Left cardiac atrium (tissue), 4 donors: ENCODE measurements around the gene FBXO30. TPM values are rescaled to one million over a fixed set of nuclear protein-coding genes. Genes with fewer than 3 reads are reported as not detected.

Experiments
- ATAC-seq, 2 donors: fragments of 200-7000 bp; cut with Tn5 transposase; one replicate each; pipeline ENCODE4 v1.9.1; 2020; ENCODE audit warnings: mild to moderate bottlenecking in 2 of 2, moderate library complexity in 2 of 2
- DNase-seq: peaks from one replicate; pipeline ENCODE4 v3.0.0-alpha.2; 2020
- intact Hi-C, 2 donors: fragments of 100-400 bp; cut with DNase I; formaldehyde crosslinking; loops; one replicate each; pipeline versions ENCODE4 v1.14.1 to v1.15.1; 2022 to 2023
- total RNA-seq, 2 donors: library from RNA; stranded (reverse); fragmentation: NEBNext Ultra II Directional; extraction: Animal tissue kit (Norgen Biotek cat#: 25700); gene quantifications; one replicate each; pipeline ENCODE4 v1.2.1, GENCODE V29; 2021
- donor health status: DM: no; HTN: yes; CAD: no.
- donor health status: DM: no; HTN: yes; CAD: no; lungs with severe emphysema.
- donor health status: DM: yes; HTN: yes; CAD: no.
- donor health status: Dilated cardiomyopathy.

FBXO30 gene
- total RNA-seq, 2 donors from 2014 or later, result 10.1 to 11.7 TPM

- intact Hi-C loops, result no loop called here
- ATAC-seq, result no peak
- DNase-seq, result no peak
Measured at GRCh38 chr6:145765449-145765848, 49.1 kb downstream of the FBXO30 start.

GRCh38 chr6:145763742-145764141 lies 50.9 kb downstream of the FBXO30 start:
- no peak for ATAC-seq
- intact Hi-C loops, result no loop called here
- DNase-seq, result no peak

- intact Hi-C loops, result no loop called here
- DNase-seq (no peak), ATAC-seq (no peak)
Measured at GRCh38 chr6:145761584-145761983, 53.0 kb downstream of the FBXO30 start.

- ATAC-seq (no peak), DNase-seq (no peak)
- intact Hi-C loops, result no loop called here
Measured at GRCh38 chr6:145758113-145758512, 56.5 kb downstream of the FBXO30 start.

GRCh38 chr6:145756170-145756662 lies 58.4 kb downstream of the FBXO30 start:
- DNase-seq, result peak; percentile 41

GRCh38 chr6:145755682-145756081 lies 58.9 kb downstream of the FBXO30 start:
- ATAC-seq (no peak), DNase-seq (no peak)
- intact Hi-C loops, result no loop called here

More at GRCh38 chr6:145756170-145756662, 58.4 kb downstream of the FBXO30 start:
- ATAC-seq, result peak; percentile 44 to 80
- intact Hi-C loops, result no loop called here

- intact Hi-C loops, result no loop called here
- ATAC-seq, result no peak
Measured at GRCh38 chr6:145752638-145753037, 62.0 kb downstream of the FBXO30 start.

GRCh38 chr6:145749632-145750031 lies 65.0 kb downstream of the FBXO30 start:
- DNase-seq (no peak), ATAC-seq (peak; percentile 34 to 70)
- intact Hi-C loops, result loop anchor here in 1 of 2 donors (10.0 kb wide), 1 partner anchor 45 kb away; no protein-coding TSS in a partner anchor

More at GRCh38 chr6:145752638-145753037, 62.0 kb downstream of the FBXO30 start:
- no peak for DNase-seq

- ATAC-seq (no peak), DNase-seq (no peak)
- intact Hi-C loops, result loop anchor here in 1 of 2 donors (10.0 kb wide), 1 partner anchor 49 kb away; no protein-coding TSS in a partner anchor
Measured at GRCh38 chr6:145745861-145746260, 68.7 kb downstream of the FBXO30 start.

GRCh38 chr6:145744619-145745018 lies 70.0 kb downstream of the FBXO30 start:
- DNase-seq (no peak), ATAC-seq (no peak)
- intact Hi-C loops, result loop anchor here in 1 of 2 donors (10.0 kb wide), 1 partner anchor 50 kb away; no protein-coding TSS in a partner anchor

Other genes with a start within 250 kb of the FBXO30 start
- gene EPM2A, start 79.3 kb downstream of the FBXO30 start, total RNA-seq, result 10 to 100 TPM; 28.8 to 29.5 TPM
- gene SHPRH, start 149.6 kb upstream of the FBXO30 start, total RNA-seq, result 10 to 100 TPM; 10.7 to 12.7 TPM
- under 1 TPM; 0.06 to 0.52 TPM for gene GRM1, start 214.3 kb upstream of the FBXO30 start, total RNA-seq